Stimulated activated CD4-positive, alpha-beta T cell treated with anti-CD3 and anti-CD28 coated beads, Interleukin-12 subunit alpha, Interleukin-12 subunit beta, amount 100 ng/mL, for 48 hours (primary cell): ENCODE data around the gene ZNF423.
"Not testable (repeated sequence)": the region's sequence is repeated elsewhere in the genome, so short reads cannot be mapped to it uniquely, and the experiment has no call there.

Experiments used
- DNase-seq, 3 donors: peaks; one replicate each; pipeline ENCODE4 v3.0.0-alpha.2; 2020; ENCODE audit warnings: low read depth in 2 of 3, low spot score in 1 of 3

Gene ZNF423

DNA sequence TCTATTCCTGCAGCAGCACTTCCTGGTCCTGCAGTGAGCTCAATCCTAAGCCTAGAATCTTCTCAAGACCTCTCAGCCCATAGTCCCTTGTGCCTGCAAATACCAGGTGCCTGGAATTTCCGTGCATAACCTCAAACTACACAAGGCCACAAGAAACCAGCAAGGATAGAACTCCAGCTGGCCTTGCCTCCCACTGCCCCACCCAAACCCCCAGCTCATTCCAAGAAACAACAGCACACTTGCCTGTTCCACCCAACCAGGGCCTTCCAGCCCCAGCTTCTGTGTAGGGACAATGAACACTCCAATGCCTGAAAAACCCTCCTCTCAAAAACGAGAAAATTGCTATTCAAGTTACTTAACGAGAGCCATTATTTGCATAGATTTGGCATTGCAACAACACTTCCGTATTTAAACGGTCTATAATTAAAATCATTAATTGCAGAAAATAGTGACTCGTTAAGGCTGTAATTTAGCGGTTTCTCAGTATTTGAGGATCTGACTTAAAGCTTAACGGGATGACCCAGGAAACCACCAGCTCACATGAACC lies 335.3 kb downstream of the ZNF423 start:
- no peak for DNase-seq

DNA sequence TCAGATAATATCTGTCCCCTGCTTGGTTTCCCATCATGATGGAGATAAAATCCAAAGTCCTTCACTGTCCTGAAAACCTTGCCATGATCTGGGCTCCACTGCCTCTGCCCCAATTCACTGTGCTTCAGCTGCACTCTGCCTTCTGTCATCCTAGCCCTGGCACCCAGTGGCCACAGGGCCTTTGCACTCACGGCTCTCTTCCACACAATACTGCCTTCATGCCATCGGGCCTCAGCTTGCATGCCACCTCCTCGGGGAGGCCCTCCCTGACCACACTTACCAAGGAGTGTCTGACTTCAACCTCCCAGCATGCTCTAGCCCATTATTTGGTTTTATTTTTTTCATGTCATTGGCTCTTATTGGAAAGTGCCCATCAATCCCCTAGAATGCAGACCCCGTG lies 336.2 kb downstream of the ZNF423 start:
- DNase-seq: no peak

DNA sequence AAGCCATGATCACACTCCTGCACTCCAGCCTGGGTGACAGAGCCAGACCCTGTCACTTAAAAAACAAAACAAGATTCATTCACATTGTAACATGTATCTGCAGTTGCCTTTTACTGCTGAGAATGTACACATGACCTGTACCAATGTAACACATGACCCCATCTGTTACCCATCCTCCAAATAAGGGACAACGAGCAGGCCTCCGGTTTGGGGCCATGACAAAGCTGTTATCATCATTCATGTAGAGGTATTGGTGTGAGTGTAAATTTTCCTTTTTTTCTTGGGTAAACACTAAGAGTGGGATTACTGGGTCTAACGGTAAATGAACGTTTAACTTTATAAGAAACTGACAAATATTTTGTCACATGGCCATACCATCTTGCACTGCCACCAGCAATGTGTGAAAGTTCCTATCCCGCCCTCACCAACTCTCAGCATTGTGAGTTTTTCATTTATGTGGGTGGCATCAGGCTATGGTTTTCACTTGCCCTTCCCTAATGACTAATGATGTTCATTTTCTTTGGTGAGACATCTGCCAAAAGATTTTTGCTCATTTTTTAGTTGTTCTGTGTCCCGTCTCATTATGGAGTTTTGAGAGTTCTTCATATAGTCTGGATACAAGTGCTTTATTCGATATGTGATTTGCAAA lies 336.8 kb downstream of the ZNF423 start:
- DNase-seq: no peak

DNA sequence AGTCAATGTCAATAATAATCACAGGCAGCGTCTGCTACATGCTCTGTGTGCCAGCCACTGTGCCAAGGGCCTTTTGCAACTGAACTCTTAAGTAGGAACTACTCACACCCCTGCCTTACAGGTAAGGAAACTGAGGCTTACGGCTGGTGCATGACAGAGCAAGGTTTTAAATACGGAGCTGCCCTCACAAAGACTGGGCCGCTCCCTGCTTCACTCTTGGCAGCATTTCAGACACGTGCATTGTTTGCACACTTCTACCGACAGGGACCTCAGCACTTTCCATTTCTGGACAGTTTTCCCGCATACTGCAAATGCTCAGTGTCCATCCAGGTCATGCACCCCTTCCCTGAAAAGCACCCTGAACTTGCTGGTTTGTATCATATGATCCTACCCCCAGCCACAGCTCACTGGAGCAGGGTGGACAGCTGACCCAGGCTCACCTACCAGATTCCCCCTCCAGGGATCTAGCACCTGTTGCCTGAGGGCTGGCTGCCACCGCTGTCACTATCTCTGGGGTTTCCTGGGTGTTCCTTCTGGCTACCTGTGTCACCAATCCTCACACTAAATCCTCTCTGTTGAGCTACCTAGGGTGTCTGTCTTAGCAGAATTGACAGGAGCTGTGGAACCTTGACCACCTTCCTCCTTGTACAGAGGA lies 339.4 kb downstream of the ZNF423 start:
- DNase-seq: no peak

DNA sequence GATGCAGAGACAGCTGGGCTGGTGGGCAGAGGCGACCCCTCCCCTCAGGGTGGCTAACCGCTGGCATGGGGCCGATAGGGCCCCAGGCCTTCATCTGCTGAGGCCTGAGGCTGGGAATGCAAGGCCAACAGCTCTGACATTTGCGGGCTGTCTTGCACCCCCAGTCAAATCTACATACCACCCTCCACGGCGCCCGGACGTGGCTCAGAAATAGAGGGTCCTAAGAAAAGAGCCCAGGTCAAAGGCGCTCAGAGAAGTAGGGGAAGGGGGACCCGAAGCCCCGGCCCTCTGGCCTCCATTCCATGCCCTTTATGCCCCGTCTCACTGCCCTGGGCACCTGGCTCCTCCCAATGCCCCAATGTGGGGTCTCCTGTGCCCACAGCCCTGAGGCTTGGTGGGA lies 340.1 kb downstream of the ZNF423 start:
- DNase-seq: no peak

DNA sequence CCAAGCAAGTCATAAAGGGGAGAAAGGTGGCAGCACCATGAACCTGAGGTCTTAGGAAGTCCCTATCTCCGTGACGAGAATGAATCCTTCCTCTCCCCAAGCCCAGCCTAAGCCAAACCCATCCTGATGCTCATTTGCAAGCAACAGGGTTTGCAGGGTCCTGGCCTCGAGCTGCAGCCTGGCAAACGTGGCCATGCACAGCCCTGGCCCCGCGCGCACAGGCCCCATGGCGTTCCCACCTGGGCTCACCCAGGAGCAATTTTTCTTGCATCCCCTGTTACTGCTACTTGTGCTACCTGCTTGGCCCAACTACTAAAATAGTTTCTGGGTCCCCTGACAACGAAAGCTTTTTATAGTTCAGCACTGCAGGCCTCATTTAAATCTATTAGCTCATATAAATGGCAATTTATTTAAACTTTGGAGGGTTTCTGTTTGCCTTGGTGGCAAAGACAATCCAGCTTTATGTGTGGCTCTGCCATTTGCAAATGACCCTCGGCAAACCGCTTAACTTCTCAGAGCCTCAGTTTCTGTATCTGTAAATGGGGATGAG lies 340.8 kb downstream of the ZNF423 start:
- no peak for DNase-seq

DNA sequence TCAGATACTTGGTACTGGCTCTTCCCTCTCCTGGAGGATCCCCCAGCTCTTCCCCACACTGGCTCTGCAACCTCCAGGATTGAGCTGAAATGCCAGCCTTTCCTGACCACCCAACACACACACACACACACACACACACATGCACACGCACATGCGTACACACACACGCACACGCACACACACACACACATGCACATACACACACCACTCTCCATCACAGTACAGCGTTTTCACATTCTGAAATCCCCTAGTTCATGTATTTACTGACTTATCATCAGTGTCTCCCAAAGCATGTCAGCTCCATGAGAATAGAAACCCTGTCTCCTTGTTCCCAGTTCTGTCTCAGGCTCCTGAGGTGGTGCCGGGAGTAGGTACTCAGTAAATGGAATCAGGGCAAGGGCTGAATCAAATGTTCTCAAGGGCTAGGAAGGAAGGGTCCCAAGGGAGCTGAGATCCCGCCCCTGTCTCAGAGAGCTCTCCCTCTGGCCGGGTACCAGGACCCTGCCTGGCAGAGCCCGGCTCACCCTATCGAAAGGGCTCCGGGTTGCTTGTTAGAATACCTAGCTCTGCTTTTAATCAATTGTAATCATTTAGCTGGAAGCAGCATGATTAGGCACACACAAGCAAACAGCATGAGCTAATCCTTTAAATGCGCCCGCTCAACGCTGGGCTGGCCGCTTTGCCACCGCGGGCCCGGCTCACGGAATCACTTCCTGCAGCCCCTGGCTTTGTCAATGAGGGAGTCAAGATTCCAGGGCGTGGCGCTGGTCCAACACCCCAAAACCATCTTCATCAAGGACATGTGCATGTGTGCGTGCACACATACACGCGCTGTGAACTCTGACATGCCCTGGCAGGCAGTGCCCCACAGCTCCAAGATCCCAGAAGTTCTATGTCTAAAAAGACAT lies 341.6 kb downstream of the ZNF423 start:
- DNase-seq: no peak

DNA sequence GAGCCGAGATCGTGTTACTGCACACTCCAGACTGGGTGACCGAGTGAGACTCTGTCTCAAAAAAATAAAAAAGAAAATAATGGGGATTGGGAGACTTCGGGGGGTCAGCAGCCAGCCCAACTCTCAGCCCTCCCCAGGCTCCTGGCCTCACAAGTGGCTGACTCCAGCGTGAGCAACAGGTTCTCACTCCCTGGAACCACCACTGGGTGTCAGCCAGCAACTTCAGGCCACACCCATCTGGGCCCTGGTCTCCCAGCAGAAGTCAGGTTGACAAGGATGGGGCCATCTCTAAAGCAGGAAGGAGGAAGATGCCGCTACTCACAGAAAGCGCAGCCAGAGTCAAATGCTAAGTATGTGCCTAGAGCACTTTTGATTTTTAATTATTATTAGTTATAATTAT lies 342.9 kb downstream of the ZNF423 start:
- no peak for DNase-seq

DNA sequence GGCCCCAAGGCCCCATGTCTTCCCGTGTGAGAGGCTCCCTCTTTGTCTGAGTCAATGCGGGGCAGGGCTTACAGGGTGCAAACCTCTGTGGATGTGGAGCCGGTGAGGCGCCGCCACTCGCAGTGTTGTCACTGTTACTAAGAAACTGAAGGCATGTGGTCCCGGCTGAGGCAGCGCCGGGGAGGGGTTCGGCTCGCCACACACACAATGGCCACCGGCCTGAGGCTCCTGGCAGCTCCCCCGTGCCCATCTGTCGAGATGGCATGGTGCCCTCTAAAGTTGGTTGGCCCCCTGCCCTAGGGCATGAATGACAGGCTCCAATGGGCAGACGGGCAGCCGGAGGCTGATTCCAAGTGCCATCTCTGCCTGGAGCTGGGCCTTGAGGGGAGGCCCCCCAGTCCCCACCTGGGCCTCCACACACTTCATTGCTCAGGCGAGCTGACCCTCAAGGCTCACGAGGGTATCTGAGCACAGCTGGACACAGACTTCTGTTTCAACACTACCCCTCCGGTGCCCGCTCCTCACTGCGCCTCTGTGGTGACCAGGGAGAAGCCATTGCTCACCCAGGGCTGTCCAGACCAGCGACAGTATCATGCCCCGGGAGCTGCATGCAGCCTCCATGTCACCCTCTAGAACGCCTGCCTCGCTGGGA lies 345.1 kb downstream of the ZNF423 start:
- no peak for DNase-seq

DNA sequence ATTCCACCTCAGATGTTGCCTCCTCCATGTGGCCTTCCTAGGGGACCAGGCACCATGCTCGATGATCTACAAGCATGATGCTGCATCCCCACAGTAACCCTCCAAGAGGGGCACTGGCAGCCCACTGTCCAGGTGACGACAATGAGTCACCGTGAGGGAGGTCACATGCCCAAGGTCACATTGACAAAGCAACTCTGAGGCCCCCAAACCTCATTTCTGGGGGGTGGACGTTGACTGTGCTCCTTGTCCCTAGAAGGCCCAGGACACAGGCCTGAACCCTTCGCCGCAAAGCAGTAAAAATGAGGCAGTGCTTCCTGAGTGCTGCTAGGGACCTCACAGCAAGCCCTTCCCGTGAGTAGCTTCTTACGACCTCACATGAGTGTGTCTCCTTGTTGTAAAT lies 345.8 kb downstream of the ZNF423 start:
- no peak for DNase-seq

DNA sequence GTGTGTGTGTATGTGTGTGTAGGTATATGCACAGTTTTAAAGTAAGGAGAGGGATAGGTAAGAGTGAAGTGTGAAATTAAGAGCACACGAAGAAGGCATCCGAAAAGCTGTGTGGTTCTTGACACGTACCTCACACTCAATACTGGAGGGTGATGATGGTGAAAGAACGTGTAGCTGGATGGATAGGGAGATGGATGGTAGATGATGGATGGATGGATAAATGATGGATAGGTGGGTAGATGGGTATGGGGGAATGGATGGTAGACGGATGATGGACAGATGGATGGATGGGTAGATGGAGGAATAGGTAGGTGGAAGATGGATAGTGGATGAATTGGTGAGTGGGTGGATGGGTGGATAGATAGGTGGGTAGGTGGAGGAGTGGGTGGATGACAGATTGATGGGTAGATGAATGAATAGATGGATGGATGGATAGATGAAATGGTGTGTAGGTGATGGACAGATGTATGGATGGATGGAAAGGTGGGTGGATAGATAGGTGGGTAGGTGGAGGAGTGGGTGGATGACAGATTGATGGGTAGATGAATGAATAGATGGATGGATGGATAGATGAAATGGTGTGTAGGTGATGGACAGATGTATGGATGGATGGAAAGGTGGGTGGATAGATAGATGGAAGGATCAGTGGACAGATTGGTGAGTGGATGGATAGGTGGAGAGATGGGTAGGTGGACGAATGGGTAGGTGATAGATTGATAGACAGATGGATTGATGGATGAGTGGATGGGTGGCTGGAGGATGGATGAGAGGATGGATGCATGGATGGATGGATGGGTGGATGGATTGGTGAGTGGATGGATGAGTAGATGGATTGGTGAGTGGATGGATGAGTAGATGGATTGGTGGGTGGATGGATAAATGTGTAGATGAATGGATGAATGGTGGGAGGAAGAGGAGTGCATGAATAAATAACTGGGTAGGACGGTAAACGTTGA lies 349.6 kb downstream of the ZNF423 start:
- not testable (repeated sequence) for DNase-seq

DNA sequence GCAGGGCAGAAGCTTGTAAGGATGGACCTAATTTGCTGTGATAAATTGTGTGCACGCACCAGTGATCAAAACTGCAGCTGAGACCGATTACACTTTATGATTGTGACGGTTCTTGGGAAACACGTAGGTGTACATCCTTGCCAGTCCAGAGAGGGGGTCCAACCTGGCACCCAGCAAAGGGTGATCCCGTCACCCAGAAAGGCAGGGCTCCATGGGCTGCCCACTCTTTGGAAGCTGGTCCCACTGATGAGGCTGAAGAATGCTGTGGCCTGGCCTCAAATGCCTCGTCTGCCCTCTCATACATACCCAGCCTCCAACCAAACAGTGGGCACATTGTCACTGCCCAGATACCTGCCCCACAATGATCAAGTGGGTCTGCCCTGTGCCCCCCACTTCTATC lies 350.4 kb downstream of the ZNF423 start:
- DNase-seq: no peak

DNA sequence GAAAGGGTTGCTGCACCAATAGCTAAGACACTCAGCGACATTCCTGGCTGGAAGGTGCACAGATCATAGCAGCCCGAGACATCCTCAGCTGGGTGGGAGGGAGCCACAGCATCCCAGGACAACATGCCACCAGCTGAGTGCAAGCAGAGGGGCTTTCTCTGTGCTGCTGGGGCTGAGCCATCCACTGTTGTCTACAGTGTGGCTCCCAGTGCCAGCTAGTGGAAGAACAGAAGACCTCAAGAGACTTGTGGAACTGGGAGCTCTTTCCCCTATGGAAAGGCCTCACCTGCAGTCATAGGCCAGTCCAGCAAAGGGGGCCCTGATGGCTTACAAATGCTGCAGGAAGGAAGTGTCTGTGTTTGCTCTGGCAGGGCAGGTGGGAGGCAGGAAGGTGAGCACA lies 351.3 kb downstream of the ZNF423 start:
- no peak for DNase-seq

DNA sequence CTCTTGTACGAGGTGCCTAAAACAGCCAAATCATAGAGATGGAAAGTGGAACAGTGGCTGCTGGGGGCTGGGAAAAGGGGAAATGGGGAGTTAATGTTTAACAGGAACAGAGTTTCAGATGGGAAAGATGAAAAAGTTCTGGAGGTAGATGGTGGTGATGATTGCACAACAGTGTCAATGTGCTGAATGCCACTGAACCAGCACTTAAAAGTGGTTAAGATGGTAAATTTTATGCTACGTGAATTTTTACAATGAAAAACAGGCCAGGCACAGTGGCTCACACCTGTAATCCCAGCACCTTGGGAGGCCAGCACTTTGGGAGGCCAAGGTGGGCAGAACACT lies 351.9 kb downstream of the ZNF423 start:
- DNase-seq: no peak

DNA sequence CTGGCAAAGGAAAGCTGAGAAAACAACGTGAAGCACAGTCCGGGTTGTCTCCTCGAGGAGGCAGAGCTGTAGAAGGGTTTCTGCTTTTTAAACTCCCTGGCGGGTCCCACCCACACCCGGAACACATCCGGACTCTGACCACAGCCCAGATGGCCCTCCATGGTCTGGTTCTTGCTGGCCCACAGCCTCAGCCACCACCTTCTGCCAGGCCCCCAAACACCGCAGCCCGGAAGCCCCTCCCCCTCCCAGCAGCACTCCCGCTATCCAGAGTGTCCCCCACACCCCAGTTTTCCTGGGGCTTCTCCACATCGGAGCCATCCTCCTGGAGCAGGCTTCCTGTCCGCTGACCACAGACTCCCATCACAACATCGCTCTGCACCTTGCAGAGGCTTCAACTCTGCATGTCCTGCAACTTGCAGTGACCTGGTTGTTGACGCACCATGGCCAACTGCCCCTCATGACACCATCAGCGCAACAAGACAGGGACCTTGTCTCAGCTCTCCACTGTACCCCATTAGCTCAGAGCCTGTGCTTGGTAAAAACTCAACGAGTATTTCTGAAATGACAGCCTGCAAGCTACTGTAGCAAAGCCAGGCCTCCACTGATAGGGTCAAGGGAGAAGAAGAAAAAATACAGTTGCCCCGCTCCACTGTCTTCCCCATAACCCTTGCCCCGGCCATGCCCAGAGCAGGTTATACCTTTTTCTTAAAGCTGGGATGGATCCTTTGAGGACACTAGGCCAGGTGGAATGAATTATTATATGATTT lies 352.5 kb downstream of the ZNF423 start:
- DNase-seq: no peak

DNA sequence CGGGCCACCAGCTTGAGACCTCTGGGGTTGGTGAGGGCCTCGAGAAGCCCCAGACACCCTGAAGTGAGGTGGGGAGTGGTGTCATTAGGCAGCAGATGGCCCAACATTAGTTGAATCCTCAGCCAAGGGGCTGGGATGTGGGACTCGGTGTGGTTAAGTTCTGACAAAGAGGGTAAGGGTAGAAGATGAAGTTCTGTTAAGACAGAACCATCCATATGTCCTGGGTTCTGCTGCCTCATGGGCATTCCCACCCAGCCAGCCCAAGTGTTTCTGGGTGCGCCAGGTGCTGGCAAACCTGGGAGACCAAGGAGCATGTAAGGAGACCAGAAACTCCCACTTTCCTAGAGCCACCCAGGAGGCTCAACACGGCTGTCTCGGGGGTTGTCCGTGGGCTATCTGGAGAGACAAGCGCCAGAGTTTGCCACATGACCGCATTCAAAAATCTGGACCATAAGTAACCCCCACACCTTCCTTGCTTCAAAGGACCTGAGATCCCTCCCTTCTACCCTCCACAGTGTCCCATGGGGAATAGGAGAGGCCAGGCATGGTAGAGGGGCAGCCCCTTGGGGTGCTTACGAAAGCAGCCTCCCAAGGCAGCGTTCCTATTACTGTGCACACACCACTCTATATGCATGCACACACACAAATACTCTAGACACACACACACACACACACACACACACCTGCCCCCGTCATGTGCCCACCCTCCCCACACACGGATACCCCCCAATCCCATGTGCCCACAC lies 353.6 kb downstream of the ZNF423 start:
- DNase-seq: no peak

DNA sequence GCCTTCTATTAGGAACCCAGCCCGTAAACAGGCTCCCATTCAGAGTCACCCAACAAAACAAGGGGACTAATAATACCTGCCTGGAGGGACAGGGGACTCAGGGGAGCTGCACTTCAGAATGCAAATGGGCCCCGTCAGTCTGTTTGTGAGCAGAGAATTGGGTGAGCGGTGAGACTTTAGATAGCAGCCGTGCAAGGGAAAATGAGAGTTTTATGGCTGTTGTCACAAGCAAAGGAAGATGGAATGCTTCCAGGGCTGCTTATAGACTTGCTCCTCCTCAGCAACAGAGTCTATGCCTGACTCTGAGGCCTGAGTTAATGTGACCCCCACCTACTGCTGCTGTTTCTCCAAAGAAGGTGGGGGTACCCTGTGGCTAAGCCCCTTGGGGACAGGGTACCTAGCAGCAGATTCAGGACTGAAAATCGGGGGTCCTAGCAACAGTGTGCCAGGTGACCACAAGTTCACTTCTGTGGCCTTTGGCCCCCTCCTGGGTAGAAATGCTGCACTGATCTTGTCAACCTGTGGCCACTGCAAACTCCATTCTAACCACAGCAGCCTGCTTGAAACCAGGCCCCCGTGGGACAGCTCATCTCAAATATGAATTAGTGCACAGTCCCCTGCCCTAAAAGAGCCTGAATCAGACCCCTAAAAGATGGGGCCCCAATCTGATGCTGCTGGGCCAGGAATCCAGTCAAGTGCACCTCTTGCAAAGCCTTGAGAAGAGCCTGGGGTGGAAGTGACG lies 355.9 kb downstream of the ZNF423 start:
- DNase-seq: no peak

DNA sequence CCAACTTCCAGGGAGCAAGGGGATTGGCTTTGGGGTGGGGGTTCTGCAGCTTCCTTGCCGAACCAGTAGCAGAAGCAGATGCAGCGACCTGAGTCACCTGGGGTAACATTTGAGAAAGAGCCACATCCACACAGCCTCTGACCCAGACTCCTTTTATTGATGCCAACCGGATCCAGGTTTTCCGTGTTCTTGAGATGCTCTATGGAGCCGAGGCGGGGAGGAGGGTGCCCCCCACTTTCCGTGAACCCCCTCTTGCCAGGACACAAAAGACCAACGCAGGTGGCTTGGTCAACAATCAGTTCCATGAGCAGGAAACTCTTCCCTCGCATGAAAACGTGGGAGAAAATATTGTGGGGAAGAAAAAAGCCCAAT lies 356.5 kb downstream of the ZNF423 start:
- no peak for DNase-seq
